ENCODE data around the gene C2CD2L.
A peak's percentile ranks its signal among the peaks of the same experiment; 100 is the strongest.

C2CD2L gene

DNA sequence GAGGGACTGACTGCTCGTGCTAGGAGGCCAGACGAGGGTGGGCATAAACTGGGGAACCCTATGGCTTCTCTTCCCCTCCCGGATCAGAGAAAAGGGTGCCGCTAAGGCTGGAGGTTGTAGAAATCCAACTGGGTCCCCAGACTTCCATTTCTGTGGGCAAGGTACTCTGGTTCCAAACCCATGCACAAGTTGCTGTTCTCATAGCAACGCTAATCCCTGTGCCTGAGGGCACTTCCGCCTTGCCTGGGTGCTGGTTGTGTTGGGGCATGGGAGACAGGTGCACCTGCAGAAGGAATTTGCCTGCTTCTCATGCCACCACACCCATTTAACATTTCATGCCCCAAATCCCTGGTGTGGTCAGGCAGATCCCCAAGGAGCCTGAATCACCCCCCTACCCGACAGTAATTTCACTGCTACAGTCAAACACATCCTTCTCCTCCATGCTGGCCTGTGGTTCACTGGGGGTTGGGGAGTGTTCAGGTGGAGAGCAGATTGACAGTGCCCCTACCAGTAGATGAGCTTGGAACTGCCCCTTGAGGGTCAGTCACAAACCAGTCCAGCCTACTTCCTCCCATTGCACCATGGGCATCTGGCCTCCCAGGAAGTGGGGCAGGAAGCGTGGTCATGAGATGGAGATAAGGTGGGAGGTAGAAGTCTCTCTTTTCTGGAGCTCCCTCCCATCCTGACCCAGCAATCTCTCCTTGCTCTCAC lies 1.2 kb downstream of the C2CD2L start:
- H4K20me1 ChIP-seq (ENCODE audit: insufficient read depth): no peaks in the 10 kb centered on the region
- peaks cover 35% of the 10 kb centered on the region for H3K4me1 ChIP-seq (ENCODE audit: low read depth, poor library complexity, severe bottlenecking)
- no peaks in the 10 kb centered on the region for H3K36me3 ChIP-seq (ENCODE audit: insufficient read depth)
- H3K79me2 ChIP-seq (ENCODE audit: insufficient read depth, low read depth): peaks cover 16% of the 10 kb centered on the region
- peak overlapping the region; percentile 61; the same call in 1 of the 2 replicates for H3K9ac ChIP-seq
- peak overlapping the region; percentile 77 for H3K4me2 ChIP-seq
- H3K4me3 ChIP-seq (IDR thresholded peaks at IDR 0.05; ENCODE audit: insufficient read depth, low read depth, low read length): no peak overlapping the region
- H3K27ac ChIP-seq: peak overlapping the region; percentile 41
- peak overlapping the region; percentile 29; the same call in 1 of the 2 replicates for H2AFZ ChIP-seq (ENCODE audit: low read depth)
- TF ChIP-seq, protein P1, sequence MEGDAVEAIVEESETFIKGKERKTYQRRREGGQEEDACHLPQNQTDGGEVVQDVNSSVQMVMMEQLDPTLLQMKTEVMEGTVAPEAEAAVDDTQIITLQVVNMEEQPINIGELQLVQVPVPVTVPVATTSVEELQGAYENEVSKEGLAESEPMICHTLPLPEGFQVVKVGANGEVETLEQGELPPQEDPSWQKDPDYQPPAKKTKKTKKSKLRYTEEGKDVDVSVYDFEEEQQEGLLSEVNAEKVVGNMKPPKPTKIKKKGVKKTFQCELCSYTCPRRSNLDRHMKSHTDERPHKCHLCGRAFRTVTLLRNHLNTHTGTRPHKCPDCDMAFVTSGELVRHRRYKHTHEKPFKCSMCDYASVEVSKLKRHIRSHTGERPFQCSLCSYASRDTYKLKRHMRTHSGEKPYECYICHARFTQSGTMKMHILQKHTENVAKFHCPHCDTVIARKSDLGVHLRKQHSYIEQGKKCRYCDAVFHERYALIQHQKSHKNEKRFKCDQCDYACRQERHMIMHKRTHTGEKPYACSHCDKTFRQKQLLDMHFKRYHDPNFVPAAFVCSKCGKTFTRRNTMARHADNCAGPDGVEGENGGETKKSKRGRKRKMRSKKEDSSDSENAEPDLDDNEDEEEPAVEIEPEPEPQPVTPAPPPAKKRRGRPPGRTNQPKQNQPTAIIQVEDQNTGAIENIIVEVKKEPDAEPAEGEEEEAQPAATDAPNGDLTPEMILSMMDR (conservative IDR thresholded peaks at IDR 0.05; ENCODE audit: low read depth, low read length): no peak
- H3K27me3 ChIP-seq (ENCODE audit: insufficient read depth, low read depth): no peaks in the 10 kb centered on the region

DNA sequence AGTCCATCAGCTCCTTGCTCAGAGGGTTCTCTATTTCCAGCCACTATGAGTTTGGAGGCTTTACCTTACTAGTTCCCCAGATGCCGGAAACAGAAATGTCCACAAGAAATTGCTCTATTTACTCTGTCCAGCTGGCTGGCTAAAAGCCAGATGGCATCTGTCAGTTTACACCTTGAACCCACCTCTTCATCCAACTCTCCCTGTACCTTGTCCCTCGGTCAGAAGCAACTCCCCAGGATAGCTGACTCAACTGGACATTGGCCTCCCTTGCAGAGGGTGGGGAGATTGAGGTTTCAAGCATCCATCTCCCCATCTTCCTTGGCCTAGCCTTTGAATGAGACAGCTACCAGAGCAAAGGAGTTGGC lies 1.7 kb downstream of the C2CD2L start:
- Histone ChIP-seq H3K27ac (no peak overlapping the region), H3K4me1 (ENCODE audit: low read depth, poor library complexity, severe bottlenecking) (peaks cover 30% of the 10 kb centered on the region), H3K9ac (no peak overlapping the region)

DNA sequence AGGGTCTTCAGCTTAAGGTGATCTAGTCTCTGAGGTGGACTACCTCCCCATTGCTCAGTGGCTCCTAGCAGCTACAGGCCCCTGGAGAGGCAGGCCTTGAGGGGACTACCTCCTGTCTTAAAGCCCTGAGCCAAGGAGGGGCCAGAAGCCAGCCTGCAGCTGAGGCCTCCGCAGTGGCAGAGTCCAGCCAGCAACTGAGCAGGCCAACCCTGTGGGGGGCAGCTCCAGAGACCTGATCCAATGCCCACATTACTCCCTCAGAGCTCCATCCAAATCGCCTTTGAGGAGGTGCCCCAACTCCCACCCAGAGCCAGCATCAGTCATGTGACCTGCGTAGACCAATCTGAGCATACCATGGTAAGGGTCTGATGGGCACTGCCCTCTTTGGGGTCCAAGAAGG lies 2.7 kb downstream of the C2CD2L start:
- Histone ChIP-seq H3K27me3 (ENCODE audit: insufficient read depth, low read depth) (no peaks in the 10 kb centered on the region), H3K36me3 (ENCODE audit: insufficient read depth) (no peaks in the 10 kb centered on the region), H3K9ac (no peak overlapping the region), H3K27ac (no peak overlapping the region), H2AFZ (ENCODE audit: low read depth) (no peak overlapping the region), H3K4me1 (ENCODE audit: low read depth, poor library complexity, severe bottlenecking) (peaks cover 28% of the 10 kb centered on the region), H3K79me2 (ENCODE audit: insufficient read depth, low read depth) (peaks cover 16% of the 10 kb centered on the region), H3K4me3 (IDR thresholded peaks at IDR 0.05; ENCODE audit: insufficient read depth, low read depth, low read length) (no peak overlapping the region), H3K4me2 (no peak overlapping the region), H4K20me1 (ENCODE audit: insufficient read depth) (no peaks in the 10 kb centered on the region)
- TF ChIP-seq, protein P1 (conservative IDR thresholded peaks at IDR 0.05; ENCODE audit: low read depth, low read length): no peak

More for the DNA sequence above, 1.7 kb downstream of the C2CD2L start:
- Histone ChIP-seq H3K4me3 (IDR thresholded peaks at IDR 0.05; ENCODE audit: insufficient read depth, low read depth, low read length) (no peak overlapping the region), H3K36me3 (ENCODE audit: insufficient read depth) (no peaks in the 10 kb centered on the region), H3K27me3 (ENCODE audit: insufficient read depth, low read depth) (no peaks in the 10 kb centered on the region), H2AFZ (ENCODE audit: low read depth) (no peak overlapping the region), H3K4me2 (peak overlapping the region; percentile 77), H4K20me1 (ENCODE audit: insufficient read depth) (no peaks in the 10 kb centered on the region), H3K79me2 (ENCODE audit: insufficient read depth, low read depth) (peaks cover 16% of the 10 kb centered on the region)
- TF ChIP-seq, protein P1 (conservative IDR thresholded peaks at IDR 0.05; ENCODE audit: low read depth, low read length): no peak

DNA sequence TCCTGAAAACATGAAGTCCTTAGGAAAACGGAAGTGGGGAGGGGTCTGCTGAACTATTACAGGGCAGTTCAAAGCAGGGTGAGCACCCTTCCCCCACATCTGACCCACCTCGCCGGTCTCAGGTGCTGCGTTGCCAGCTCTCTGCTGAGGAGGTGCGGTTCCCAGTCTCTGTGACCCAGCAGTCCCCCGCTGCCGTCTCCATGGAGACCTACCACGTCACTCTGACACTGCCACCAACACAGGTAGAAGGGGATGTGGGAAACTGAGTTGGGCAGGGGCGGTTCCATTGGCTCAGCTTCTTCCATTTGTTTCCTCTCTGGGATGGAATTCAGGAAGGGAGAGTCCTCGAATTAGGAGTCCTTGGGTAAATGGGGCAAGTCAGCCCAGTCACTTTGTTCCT lies 3.3 kb downstream of the C2CD2L start:
- no peak overlapping the region for H3K4me3 ChIP-seq (IDR thresholded peaks at IDR 0.05; ENCODE audit: insufficient read depth, low read depth, low read length)
- H3K27ac ChIP-seq: no peak overlapping the region
- TF ChIP-seq, protein P1 (conservative IDR thresholded peaks at IDR 0.05; ENCODE audit: low read depth, low read length): no peak
- no peak overlapping the region for H2AFZ ChIP-seq (ENCODE audit: low read depth)
- no peaks in the 10 kb centered on the region for H4K20me1 ChIP-seq (ENCODE audit: insufficient read depth)
- H3K9ac ChIP-seq: no peak overlapping the region
- H3K4me1 ChIP-seq (ENCODE audit: low read depth, poor library complexity, severe bottlenecking): peaks cover 24% of the 10 kb centered on the region
- no peaks in the 10 kb centered on the region for H3K27me3 ChIP-seq (ENCODE audit: insufficient read depth, low read depth)
- H3K79me2 ChIP-seq (ENCODE audit: insufficient read depth, low read depth): peaks cover 16% of the 10 kb centered on the region
- no peak overlapping the region for H3K4me2 ChIP-seq
- H3K36me3 ChIP-seq (ENCODE audit: insufficient read depth): no peaks in the 10 kb centered on the region

Data from KMS-11 (cell line).